NCI-H748 treated with DMSO at 0.1 percent for 48 hours (cell line): ENCODE results near the gene PCF11.
"Not testable (repeated sequence)": the region's sequence is repeated elsewhere in the genome, so short reads cannot be mapped to it uniquely, and the experiment has no call there.

ENCODE experiments used
- DNase-seq: peaks from one replicate; lab custom pipeline; 2025; lab: John Stamatoyannopoulos, UW

Gene PCF11

DNA sequence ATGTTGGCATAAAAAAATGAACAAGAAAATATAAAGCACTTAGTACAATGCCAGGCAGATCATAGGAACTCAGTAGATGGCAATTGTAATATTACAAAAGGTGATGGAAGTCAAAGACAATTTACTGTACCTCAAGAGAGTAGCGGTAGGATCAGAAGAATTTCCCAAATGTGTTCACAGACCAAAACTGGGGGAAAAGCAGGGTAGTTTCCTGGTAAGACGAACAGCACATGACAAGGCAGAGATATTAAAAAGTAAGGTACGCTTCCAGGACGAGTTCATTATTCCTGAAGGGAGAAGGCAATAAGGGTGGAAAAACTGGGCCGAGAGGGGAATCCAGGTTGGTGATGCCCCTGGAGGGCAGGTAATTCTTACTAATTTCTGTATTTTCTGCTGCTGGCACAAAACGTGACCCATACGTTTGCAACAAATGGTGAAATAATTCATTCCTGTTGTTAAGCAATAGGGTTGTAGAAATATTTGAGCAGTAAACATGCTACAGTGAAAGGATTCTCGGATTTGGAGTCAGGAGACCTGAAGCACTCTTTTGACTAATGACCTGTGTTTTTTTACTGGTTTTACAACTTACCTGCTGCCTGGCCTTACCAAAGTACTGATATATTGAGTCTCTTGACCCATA is 35.8 kb downstream of the PCF11 start:
- no peak for DNase-seq

- peak; percentile 60 for DNase-seq
Observed at GRCh38 chr11:83193315-83194280, 36.7 kb downstream of the PCF11 start, which contains the start of gene ANKRD42. Gene ANKRD42, plus strand, starts transcription at chr11:83193712. Its CDS starts 959 bp downstream, at chr11:83194671.

- no peak for DNase-seq
Observed at GRCh38 chr11:83194281-83195142, 37.6 kb downstream of the PCF11 start.

DNA sequence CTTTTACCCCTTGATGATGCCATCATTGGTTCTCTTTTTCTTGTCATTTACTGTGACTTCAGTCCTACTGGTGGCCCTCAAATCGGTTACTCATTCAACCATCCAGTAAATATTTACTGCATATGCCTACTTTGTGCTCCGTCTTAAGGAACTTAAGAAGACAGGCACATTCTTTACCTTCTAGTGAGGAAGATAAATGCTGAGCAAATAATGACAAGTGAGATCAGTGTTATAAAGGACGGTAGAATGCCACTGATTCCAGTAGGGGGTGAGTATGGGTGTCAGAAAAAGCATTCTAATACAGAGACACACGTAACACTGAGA is 38.2 kb downstream of the PCF11 start:
- DNase-seq, result no peak

- no peak for DNase-seq
Observed at GRCh38 chr11:83195649-83196048, 38.7 kb downstream of the PCF11 start.

DNA sequence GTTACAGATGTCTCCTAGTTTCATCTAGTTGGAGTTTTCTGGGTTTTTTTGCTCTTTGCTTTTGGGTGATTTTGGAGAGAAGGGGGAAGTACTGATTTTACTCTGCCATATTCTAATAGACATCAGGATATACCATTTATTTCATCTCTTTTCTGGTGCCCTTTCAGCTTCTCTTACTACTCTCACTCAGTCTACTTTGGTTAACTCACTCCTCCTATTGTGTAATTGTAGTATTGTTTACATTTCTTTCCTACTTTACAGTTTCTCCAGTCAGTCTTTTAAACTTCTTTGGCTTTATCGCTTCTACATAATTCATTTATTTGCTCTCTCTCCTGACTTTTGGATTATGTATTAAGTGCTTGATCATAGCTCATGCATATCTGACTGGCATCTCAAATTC is 43.1 kb downstream of the PCF11 start:
- no peak for DNase-seq

- DNase-seq, result no peak
Observed at GRCh38 chr11:83205608-83206185, 48.8 kb downstream of the PCF11 start.

DNA sequence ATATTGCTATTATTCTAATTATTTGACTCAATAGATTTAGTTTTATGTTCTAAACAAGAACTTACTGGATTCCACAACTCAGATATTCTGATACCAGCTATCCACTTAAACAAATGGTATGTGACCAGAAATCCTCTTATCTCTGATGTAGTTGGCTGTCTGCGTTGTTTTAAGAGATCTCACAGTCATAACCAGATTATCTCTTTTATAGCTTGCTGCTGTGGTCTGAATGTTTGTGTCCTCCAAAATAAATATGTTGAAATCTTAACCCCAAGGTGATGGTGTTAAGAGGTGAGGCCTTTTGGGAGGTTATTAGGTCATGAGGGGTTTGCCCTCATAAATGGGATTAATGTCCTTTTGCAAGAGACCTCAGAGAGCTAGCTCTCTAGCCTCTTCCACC is 49.3 kb downstream of the PCF11 start:
- no peak for DNase-seq

- DNase-seq, result not testable (repeated sequence)
Observed at GRCh38 chr11:83206771-83207382, 49.9 kb downstream of the PCF11 start.

- no peak for DNase-seq
Observed at GRCh38 chr11:83219095-83219494, 62.2 kb downstream of the PCF11 start.

DNA sequence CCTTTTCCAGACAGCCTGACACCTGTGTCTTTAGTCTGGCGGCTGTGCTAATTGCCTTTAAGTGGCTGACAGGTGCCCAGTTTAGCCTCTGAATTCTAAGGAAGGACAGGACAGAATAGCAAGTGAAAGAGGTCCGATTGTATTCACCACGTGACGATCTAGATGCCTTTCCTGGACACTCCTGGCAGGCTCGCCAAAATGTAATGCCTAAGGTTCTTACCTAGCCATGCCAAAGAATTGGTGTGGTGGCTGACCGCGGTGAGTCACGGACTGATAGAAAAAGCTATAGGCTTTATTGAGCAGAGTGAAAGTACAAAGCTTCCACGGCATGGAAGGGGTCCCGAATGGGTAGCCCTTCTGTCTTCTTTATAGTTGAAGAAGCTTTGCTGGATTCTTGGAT is 63.3 kb downstream of the PCF11 start:
- DNase-seq, result no peak

- DNase-seq, result no peak
Observed at GRCh38 chr11:83221694-83222093, 64.8 kb downstream of the PCF11 start.

DNA sequence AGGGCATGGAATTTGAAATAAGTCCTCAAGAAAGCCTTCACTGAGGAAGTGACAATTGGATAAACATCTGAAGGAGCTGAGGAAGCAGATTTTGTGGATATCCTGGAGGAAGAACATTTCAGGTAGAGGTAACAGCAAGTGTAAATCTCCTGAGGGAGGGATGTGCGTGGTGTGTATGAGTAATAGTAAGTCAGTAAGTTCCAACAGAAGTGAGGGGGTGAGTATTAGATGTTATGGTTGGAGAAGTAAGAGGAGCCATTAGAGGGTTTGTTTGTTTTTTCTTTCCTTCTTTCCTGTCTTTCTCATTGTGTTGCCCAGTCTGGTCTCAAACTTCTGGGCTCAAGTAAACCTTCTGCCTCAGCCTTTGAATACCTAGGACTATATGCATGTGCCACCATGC is 65.6 kb downstream of the PCF11 start:
- no peak for DNase-seq

- DNase-seq, result no peak
Observed at GRCh38 chr11:83223457-83223856, 66.5 kb downstream of the PCF11 start.

- no peak for DNase-seq
Observed at GRCh38 chr11:83235825-83236224, 78.9 kb downstream of the PCF11 start.
